ENCODE measurements around the gene SELENOM.

SELENOM gene

DNA sequence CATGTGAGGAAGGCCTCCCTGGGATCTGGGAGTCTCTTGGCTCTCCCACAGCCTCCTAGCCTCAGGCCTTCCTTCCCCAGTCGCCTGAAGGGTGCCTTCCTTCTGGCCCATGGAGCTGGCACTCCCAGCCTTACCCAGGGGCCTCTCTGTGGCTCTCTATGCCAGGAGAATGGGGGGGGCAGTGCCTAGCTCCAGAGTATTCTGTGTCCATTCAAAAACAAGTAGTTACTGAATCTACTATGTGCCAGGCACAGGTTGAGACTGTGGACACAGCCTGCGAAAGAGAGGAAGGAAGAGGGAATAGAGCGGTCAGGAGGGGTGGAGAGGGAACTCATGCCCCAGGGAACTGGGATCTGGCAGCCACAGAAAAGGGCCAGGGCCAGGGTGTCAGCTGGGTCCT, 35.7 kb upstream of the SELENOM start:
- peak overlapping the region; percentile 66 for H3K27ac ChIP-seq
- TF ChIP-seq, protein P1, sequence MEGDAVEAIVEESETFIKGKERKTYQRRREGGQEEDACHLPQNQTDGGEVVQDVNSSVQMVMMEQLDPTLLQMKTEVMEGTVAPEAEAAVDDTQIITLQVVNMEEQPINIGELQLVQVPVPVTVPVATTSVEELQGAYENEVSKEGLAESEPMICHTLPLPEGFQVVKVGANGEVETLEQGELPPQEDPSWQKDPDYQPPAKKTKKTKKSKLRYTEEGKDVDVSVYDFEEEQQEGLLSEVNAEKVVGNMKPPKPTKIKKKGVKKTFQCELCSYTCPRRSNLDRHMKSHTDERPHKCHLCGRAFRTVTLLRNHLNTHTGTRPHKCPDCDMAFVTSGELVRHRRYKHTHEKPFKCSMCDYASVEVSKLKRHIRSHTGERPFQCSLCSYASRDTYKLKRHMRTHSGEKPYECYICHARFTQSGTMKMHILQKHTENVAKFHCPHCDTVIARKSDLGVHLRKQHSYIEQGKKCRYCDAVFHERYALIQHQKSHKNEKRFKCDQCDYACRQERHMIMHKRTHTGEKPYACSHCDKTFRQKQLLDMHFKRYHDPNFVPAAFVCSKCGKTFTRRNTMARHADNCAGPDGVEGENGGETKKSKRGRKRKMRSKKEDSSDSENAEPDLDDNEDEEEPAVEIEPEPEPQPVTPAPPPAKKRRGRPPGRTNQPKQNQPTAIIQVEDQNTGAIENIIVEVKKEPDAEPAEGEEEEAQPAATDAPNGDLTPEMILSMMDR (IDR thresholded peaks at IDR 0.05), result no peak

DNA sequence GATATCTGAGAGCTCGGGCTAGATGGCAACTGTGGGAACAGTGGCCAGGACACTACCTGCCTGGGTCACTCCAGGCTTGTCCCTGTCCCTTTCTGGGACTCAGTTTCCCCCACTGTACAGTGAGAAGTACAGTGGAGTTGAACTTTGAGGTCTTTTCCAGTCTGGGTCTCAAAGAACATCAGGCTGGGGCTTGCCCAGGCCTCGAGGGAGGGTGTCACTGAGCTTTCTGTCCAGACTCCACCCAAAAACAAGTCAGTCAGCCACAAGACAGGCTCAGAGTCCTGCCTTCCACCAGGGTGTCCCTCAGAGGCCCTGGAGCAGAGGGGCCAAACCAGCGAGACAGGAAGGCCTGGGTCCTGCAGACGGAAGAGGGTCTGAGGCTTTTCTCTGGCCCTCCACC, 34.9 kb upstream of the SELENOM start:
- TF ChIP-seq, protein P1 (IDR thresholded peaks at IDR 0.05), result no peak
- H3K36me3 ChIP-seq (ENCODE audit: control insufficient read depth, insufficient read depth, low read length), result no peaks in the 10 kb centered on the region
- no peaks in the 10 kb centered on the region for H3K27me3 ChIP-seq (ENCODE audit: control insufficient read depth, insufficient read depth, low read length)
- H3K27ac ChIP-seq, result peak overlapping the region; percentile 66
- H3K9ac ChIP-seq, result no peak overlapping the region
- peaks cover 23% of the 10 kb centered on the region for H3K4me1 ChIP-seq
- H3K4me3 ChIP-seq (ENCODE audit: low read depth, low read length), result no peak overlapping the region
- H2AFZ ChIP-seq, result no peak overlapping the region
- H3K4me2 ChIP-seq (ENCODE audit: low read length), result no peak overlapping the region
- no peaks in the 10 kb centered on the region for H3K79me2 ChIP-seq
- H3K9me3 ChIP-seq (ENCODE audit: control insufficient read depth, low read length), result no peaks in the 10 kb centered on the region

More for the DNA sequence above, 35.7 kb upstream of the SELENOM start:
- Histone ChIP-seq H3K4me3 (ENCODE audit: low read depth, low read length) (no peak overlapping the region), H3K4me2 (ENCODE audit: low read length) (no peak overlapping the region), H3K4me1 (peaks cover 23% of the 10 kb centered on the region), H3K27me3 (ENCODE audit: control insufficient read depth, insufficient read depth, low read length) (no peaks in the 10 kb centered on the region), H2AFZ (peak overlapping the region; percentile 70), H3K79me2 (no peaks in the 10 kb centered on the region), H3K9me3 (ENCODE audit: control insufficient read depth, low read length) (no peaks in the 10 kb centered on the region), H3K36me3 (ENCODE audit: control insufficient read depth, insufficient read depth, low read length) (no peaks in the 10 kb centered on the region), H3K9ac (no peak overlapping the region)

DNA sequence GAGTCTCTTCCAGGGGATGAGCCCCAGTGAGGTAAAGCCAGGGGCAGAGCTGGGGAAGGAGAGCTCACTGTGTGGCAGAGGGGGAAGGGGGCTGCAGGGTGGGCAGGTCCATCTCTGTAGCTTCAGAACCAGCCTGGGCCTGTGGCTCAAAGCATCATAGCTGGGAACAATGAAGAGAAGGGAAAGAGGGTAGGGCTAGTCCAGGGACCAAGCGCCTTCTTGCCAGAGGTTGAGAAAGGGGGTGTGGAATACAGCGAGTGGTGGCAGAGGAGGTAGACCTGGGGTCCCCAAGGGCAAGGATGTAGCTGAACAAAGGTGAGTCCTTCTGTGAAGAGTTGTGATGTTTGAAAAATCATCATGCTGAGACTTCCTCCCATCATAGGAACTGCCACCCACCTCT, 34.2 kb upstream of the SELENOM start:
- no peaks in the 10 kb centered on the region for H3K79me2 ChIP-seq
- no peak overlapping the region for H3K27ac ChIP-seq
- no peak overlapping the region for H2AFZ ChIP-seq
- H3K9me3 ChIP-seq (ENCODE audit: control insufficient read depth, low read length), result no peaks in the 10 kb centered on the region
- H3K9ac ChIP-seq, result no peak overlapping the region
- H3K4me1 ChIP-seq, result peaks cover 23% of the 10 kb centered on the region
- H3K36me3 ChIP-seq (ENCODE audit: control insufficient read depth, insufficient read depth, low read length), result no peaks in the 10 kb centered on the region
- no peak overlapping the region for H3K4me2 ChIP-seq (ENCODE audit: low read length)
- H3K27me3 ChIP-seq (ENCODE audit: control insufficient read depth, insufficient read depth, low read length), result no peaks in the 10 kb centered on the region
- H3K4me3 ChIP-seq (ENCODE audit: low read depth, low read length), result no peak overlapping the region
- TF ChIP-seq, protein P1 (IDR thresholded peaks at IDR 0.05), result no peak

DNA sequence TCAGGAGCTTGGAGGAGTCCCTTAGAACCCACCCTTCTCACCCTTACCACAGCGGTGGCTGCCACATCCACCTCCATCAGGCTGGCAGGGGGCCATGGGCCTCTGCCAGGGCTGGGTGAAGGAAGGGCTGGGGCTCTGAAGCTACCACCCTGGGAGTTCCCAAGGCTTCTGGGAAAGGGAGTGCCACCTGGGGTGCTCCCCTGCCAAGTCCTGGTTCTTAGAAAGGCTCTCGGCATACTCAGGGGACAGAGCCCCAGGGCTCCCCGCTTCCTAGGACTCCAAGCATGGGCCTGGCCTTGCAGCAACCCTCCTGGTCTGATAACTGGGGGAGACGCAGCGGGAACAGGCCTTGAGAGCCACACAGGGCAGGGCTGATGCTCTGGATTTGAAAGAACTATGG, 33.4 kb upstream of the SELENOM start:
- Histone ChIP-seq H3K27me3 (ENCODE audit: control insufficient read depth, insufficient read depth, low read length) (no peaks in the 10 kb centered on the region), H3K79me2 (no peaks in the 10 kb centered on the region), H2AFZ (no peak overlapping the region), H3K27ac (peak overlapping the region; percentile 6), H3K4me3 (ENCODE audit: low read depth, low read length) (no peak overlapping the region), H3K36me3 (ENCODE audit: control insufficient read depth, insufficient read depth, low read length) (no peaks in the 10 kb centered on the region), H3K4me2 (ENCODE audit: low read length) (no peak overlapping the region), H3K9ac (no peak overlapping the region), H3K4me1 (peaks cover 24% of the 10 kb centered on the region), H3K9me3 (ENCODE audit: control insufficient read depth, low read length) (no peaks in the 10 kb centered on the region)
- TF ChIP-seq, protein P1 (IDR thresholded peaks at IDR 0.05), result no peak

DNA sequence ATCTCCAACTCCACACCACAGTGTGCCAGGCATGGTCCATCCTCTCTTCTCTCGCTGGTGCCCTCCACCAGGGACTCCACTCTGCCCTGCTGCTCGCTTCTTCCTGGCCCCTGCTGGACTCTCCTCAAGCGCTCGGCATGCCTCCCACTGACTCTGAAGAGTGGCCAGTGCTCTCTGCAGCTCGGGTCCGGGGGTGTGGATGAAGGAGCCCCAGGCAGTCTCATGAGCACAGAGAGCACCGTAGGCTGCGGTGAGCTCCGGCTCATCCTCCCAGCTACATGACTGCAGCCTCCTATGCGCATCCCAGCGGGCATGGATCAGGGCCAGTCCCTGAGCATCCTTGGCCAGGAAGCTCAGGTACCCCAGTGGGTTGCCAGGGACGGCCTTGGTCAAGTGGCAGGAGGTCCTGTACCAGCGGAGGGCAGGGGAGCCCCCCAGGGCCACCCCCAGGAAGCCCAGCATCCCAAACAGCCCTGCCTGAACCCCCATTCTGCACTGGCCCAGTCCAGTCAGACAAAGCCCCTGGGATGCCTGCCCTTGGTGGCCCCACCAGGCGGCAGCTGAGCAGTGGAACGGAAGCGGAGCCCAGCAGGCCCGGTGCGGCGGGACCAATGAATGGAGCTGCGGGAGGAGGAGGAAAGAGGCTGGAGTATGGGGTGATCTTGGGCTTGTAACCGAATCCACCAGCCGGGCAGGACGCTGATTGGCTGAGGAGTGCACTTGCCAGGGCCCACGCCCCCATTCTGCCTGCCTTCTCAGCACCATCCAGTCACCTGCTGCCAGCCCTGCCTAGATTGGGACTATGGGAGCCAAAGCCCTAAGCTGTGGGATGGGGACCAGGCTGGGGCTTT, 32.7 kb upstream of the SELENOM start, which contains the start of gene PLA2G3:
Gene PLA2G3 (minus strand): TSS at position 643 of the 851 bp plus-strand sequence. CDS start 154 bp downstream, at position 489.
- TF ChIP-seq, protein P1 (IDR thresholded peaks at IDR 0.05), result no peak
- H3K9me3 ChIP-seq (ENCODE audit: control insufficient read depth, low read length), result no peaks in the 10 kb centered on the region
- peaks cover 29% of the 10 kb centered on the region for H3K4me1 ChIP-seq
- H3K4me2 ChIP-seq (ENCODE audit: low read length), result no peak within 1 kb of the TSS
- H2AFZ ChIP-seq, result no peak within 1 kb of the TSS
- H3K4me3 ChIP-seq (ENCODE audit: low read depth, low read length), result no peak within 1 kb of the TSS
- no peaks in the 10 kb centered on the region for H3K27me3 ChIP-seq (ENCODE audit: control insufficient read depth, insufficient read depth, low read length)
- no peaks in the 10 kb centered on the region for H3K79me2 ChIP-seq
- H3K9ac ChIP-seq, result no peak within 1 kb of the TSS
- H3K27ac ChIP-seq, result peak within 1 kb of the TSS; percentile 36
- no peaks in the 10 kb centered on the region for H3K36me3 ChIP-seq (ENCODE audit: control insufficient read depth, insufficient read depth, low read length)

Data from parathyroid adenoma (tissue), 2 donors.